Prostate gland (tissue), 2 donors: ENCODE data around the gene DHX34.

ENCODE experiments used
- POLR2A ChIP-seq: fragments of 450-650 bp; IDR thresholded peaks from one replicate; pipeline ENCODE4 v1.6.1; 2016; ENCODE audit warnings: antibody characterized with exemption, mild to moderate bottlenecking
- POLR2AphosphoS5 ChIP-seq: sonication (generic); formaldehyde crosslinking; IDR thresholded peaks from one replicate; pipeline ENCODE4 v1.6.1; 2017; ENCODE audit warnings: antibody characterized with exemption
- TF ChIP-seq, protein P1 (sequence below), 4 experiments: fragments of 200-600 bp in 2 of 4; fragments of 450-650 bp in 2 of 4; sonication (generic) in 2 of 4; IDR thresholded peaks; 1 replicate in 3 of 4; 2 replicates in 1 of 4; pipeline ENCODE4 v1.5.1; 2016 to 2019; ENCODE audit warnings: antibody characterized with exemption in 4 of 4, mild to moderate bottlenecking in 2 of 4, moderate library complexity in 2 of 4

- TF ChIP-seq, protein P1, sequence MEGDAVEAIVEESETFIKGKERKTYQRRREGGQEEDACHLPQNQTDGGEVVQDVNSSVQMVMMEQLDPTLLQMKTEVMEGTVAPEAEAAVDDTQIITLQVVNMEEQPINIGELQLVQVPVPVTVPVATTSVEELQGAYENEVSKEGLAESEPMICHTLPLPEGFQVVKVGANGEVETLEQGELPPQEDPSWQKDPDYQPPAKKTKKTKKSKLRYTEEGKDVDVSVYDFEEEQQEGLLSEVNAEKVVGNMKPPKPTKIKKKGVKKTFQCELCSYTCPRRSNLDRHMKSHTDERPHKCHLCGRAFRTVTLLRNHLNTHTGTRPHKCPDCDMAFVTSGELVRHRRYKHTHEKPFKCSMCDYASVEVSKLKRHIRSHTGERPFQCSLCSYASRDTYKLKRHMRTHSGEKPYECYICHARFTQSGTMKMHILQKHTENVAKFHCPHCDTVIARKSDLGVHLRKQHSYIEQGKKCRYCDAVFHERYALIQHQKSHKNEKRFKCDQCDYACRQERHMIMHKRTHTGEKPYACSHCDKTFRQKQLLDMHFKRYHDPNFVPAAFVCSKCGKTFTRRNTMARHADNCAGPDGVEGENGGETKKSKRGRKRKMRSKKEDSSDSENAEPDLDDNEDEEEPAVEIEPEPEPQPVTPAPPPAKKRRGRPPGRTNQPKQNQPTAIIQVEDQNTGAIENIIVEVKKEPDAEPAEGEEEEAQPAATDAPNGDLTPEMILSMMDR (IDR thresholded peaks at IDR 0.05), result no peak
- TF ChIP-seq POLR2A, result no peak
- no peak for TF ChIP-seq POLR2AphosphoS5
Measured at GRCh38 chr19:47322058-47322457, 27.1 kb upstream of the DHX34 start.
